ENCODE data around the gene FBXW5. TPM values are rescaled to one million over a fixed set of nuclear protein-coding genes. Genes with fewer than 3 reads are reported as not detected.

FBXW5 gene
- total RNA-seq, 1 donor from 2014 or later = 100.0 TPM

GRCh38 chr9:136931611-136932130 lies 12.9 kb downstream of the FBXW5 start:
- H3K4me3 Mint-ChIP-seq (ENCODE audit: unreplicated experiment) = no peak overlapping the region
- H3K27ac Mint-ChIP-seq (ENCODE audit: unreplicated experiment) = no peak overlapping the region
- H3K36me3 Mint-ChIP-seq (ENCODE audit: low read depth, unreplicated experiment) = peaks cover 20% of the 10 kb centered on the region
- no peak for TF ChIP-seq CTCF (IDR thresholded peaks at IDR 0.05; ENCODE audit: unreplicated experiment)
- no peaks in the 10 kb centered on the region for H3K9me3 Mint-ChIP-seq (ENCODE audit: unreplicated experiment)
- H3K4me1 Mint-ChIP-seq (ENCODE audit: unreplicated experiment) = peaks cover 20% of the 10 kb centered on the region
- no peak for DNase-seq (ENCODE audit: low spot score)
- peaks cover 5% of the 10 kb centered on the region for H3K27me3 Mint-ChIP-seq (ENCODE audit: unreplicated experiment)

GRCh38 chr9:136930014-136930413 lies 14.5 kb downstream of the FBXW5 start:
- H3K27me3 Mint-ChIP-seq (ENCODE audit: unreplicated experiment) = peaks cover 3% of the 10 kb centered on the region
- peaks cover 20% of the 10 kb centered on the region for H3K4me1 Mint-ChIP-seq (ENCODE audit: unreplicated experiment)
- H3K4me3 Mint-ChIP-seq (ENCODE audit: unreplicated experiment) = no peak overlapping the region
- TF ChIP-seq CTCF (IDR thresholded peaks at IDR 0.05; ENCODE audit: unreplicated experiment) = no peak
- no peaks in the 10 kb centered on the region for H3K9me3 Mint-ChIP-seq (ENCODE audit: unreplicated experiment)
- no peak for DNase-seq (ENCODE audit: low spot score)
- H3K36me3 Mint-ChIP-seq (ENCODE audit: low read depth, unreplicated experiment) = peaks cover 20% of the 10 kb centered on the region
- H3K27ac Mint-ChIP-seq (ENCODE audit: unreplicated experiment) = no peak overlapping the region

- Mint-ChIP-seq H3K4me1 (ENCODE audit: unreplicated experiment) (peaks cover 20% of the 10 kb centered on the region), H3K4me3 (ENCODE audit: unreplicated experiment) (peak overlapping the region; percentile 14), H3K9me3 (ENCODE audit: unreplicated experiment) (no peaks in the 10 kb centered on the region), H3K27ac (ENCODE audit: unreplicated experiment) (peak overlapping the region; percentile 65), H3K27me3 (ENCODE audit: unreplicated experiment) (peaks cover 3% of the 10 kb centered on the region), H3K36me3 (ENCODE audit: low read depth, unreplicated experiment) (peaks cover 22% of the 10 kb centered on the region)
- TF ChIP-seq CTCF (IDR thresholded peaks at IDR 0.05; ENCODE audit: unreplicated experiment) = no peak
- DNase-seq (ENCODE audit: low spot score) = no peak
Measured at GRCh38 chr9:136928591-136928990, 15.9 kb downstream of the FBXW5 start.

DNA sequence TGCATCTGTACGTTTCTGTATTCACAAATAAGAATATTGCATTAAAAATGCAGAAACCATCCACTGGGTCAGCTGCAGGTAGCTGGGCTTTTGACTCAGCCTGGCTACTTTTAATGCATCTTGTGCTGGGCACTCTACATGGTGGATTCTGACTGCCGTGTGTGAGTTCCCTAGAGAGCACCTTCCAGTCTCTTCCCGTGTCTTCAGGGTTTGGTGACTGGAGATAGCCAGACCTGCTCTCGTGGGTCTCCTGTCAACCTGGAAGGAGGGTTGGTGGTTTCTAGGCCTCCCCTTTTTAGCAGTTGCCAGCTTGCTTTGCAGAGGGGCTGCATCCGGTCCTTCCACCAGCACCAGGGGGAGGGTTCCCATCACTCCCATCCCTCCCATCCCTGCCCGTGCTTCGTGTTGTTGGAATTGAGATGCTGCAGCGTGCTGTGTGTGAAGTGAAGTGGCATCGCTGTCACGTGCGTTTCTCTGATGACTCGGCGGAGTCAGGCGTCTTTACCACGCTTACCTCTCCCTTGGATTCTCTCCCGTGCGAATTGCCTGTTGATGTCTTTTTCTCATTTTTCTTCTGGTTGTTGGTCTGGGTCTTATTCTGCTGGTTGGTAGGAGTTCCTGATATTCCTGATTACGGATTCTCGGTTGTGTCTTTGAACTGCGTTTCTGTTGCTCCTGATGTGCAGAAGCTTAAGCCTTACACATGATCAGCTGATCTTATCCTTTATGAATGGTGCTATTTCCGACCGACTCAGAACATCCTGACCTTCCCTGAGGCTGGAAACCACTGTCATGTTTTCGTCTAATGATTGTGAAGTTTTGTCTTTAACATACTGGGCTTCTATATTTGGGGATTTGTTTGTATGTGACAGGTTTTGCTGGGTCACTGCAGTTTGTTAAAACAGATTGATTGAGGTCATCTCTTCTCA lies 16.9 kb downstream of the FBXW5 start:
- H3K27ac Mint-ChIP-seq (ENCODE audit: unreplicated experiment) = peak overlapping the region; percentile 17
- peaks cover 3% of the 10 kb centered on the region for H3K27me3 Mint-ChIP-seq (ENCODE audit: unreplicated experiment)
- TF ChIP-seq CTCF (IDR thresholded peaks at IDR 0.05; ENCODE audit: unreplicated experiment) = no peak
- no peaks in the 10 kb centered on the region for H3K9me3 Mint-ChIP-seq (ENCODE audit: unreplicated experiment)
- DNase-seq (ENCODE audit: low spot score) = no peak
- H3K4me1 Mint-ChIP-seq (ENCODE audit: unreplicated experiment) = peaks cover 20% of the 10 kb centered on the region
- H3K4me3 Mint-ChIP-seq (ENCODE audit: unreplicated experiment) = peak overlapping the region; percentile 33
- H3K36me3 Mint-ChIP-seq (ENCODE audit: low read depth, unreplicated experiment) = peaks cover 16% of the 10 kb centered on the region

DNA sequence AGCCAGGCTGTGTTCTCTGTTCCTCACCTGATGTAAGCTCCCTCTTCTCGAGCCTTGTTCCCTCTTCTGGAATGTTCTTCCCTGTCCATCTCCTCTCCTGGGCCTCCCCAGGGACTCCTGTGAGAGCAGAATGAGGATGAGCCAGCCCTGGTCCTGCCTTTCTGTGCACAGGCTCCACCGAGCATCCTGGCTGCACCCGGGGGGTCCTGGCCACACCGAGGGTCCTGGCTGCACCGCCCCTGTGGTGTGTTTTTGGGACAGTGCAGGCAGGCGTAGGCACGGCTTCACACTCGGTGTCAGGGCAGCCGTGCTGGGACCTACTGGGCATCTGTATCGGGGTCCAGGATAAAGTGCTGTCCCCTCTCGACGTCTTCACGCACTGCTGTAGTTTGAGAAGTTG lies 17.8 kb downstream of the FBXW5 start:
- Mint-ChIP-seq H3K27ac (ENCODE audit: unreplicated experiment) (no peak overlapping the region), H3K27me3 (ENCODE audit: unreplicated experiment) (peaks cover 3% of the 10 kb centered on the region), H3K36me3 (ENCODE audit: low read depth, unreplicated experiment) (peaks cover 16% of the 10 kb centered on the region), H3K4me3 (ENCODE audit: unreplicated experiment) (peak overlapping the region; percentile 32), H3K9me3 (ENCODE audit: unreplicated experiment) (no peaks in the 10 kb centered on the region), H3K4me1 (ENCODE audit: unreplicated experiment) (peaks cover 20% of the 10 kb centered on the region)
- DNase-seq (ENCODE audit: low spot score) = no peak
- no peak for TF ChIP-seq CTCF (IDR thresholded peaks at IDR 0.05; ENCODE audit: unreplicated experiment)
